NCI-H2227 (cell line): ENCODE measurements around the gene COL5A3.
"Not testable (repeated sequence)": the region's sequence is repeated elsewhere in the genome, so short reads cannot be mapped to it uniquely, and the experiment has no call there.

ENCODE experiments used
- DNase-seq: peaks from one replicate; lab custom pipeline; 2025; ENCODE audit not compliant: unreplicated experiment; lab: John Stamatoyannopoulos, UW

Gene COL5A3

GRCh38 chr19:9971166-9971897 lies 39.0 kb downstream of the COL5A3 start:
- DNase-seq, result no peak

GRCh38 chr19:9970481-9970880 lies 39.8 kb downstream of the COL5A3 start:
- no peak for DNase-seq

GRCh38 chr19:9969688-9969975 lies 40.7 kb downstream of the COL5A3 start:
- DNase-seq, result no peak

GRCh38 chr19:9968820-9969687 lies 41.2 kb downstream of the COL5A3 start:
- DNase-seq, result no peak

- peak; percentile 12 for DNase-seq
Observed at GRCh38 chr19:9967326-9967725, 43.0 kb downstream of the COL5A3 start.

GRCh38 chr19:9966448-9966847 lies 43.9 kb downstream of the COL5A3 start:
- DNase-seq, result no peak

- no peak for DNase-seq
Observed at GRCh38 chr19:9966024-9966423, 44.3 kb downstream of the COL5A3 start.

GRCh38 chr19:9962623-9963290 lies 47.5 kb downstream of the COL5A3 start:
- DNase-seq, result no peak

GRCh38 chr19:9961103-9961502 lies 49.2 kb downstream of the COL5A3 start:
- no peak for DNase-seq

- DNase-seq, result no peak
Observed at GRCh38 chr19:9958379-9958821, 51.9 kb downstream of the COL5A3 start.

- DNase-seq, result no peak
Observed at GRCh38 chr19:9956956-9957355, 53.3 kb downstream of the COL5A3 start.

- DNase-seq, result no peak
Observed at GRCh38 chr19:9953802-9954542, 56.3 kb downstream of the COL5A3 start.

- DNase-seq, result no peak
Observed at GRCh38 chr19:9952276-9952675, 58.0 kb downstream of the COL5A3 start.

- DNase-seq, result no peak
Observed at GRCh38 chr19:9947441-9947840, 62.9 kb downstream of the COL5A3 start.

GRCh38 chr19:9946528-9947125 lies 63.7 kb downstream of the COL5A3 start:
- not testable (repeated sequence) for DNase-seq

GRCh38 chr19:9945319-9945966 lies 64.9 kb downstream of the COL5A3 start:
- DNase-seq, result no peak

GRCh38 chr19:9943744-9944143 lies 66.6 kb downstream of the COL5A3 start:
- no peak for DNase-seq

- DNase-seq, result no peak
Observed at GRCh38 chr19:9941671-9942070, 68.6 kb downstream of the COL5A3 start.

GRCh38 chr19:9941231-9941630 lies 69.1 kb downstream of the COL5A3 start:
- DNase-seq, result no peak

GRCh38 chr19:9940778-9941177 lies 69.5 kb downstream of the COL5A3 start:
- DNase-seq, result no peak
